HG03439 (cell line): ENCODE data around the gene ADCY3.
A peak's percentile ranks its signal among the peaks of the same experiment; 100 is the strongest.
"Not testable (repeated sequence)": the region's sequence is repeated elsewhere in the genome, so short reads cannot be mapped to it uniquely, and the experiment has no call there.

Experiments used
- ATAC-seq: cut with Tn5 transposase; IDR thresholded peaks from one replicate; pipeline ENCODE4 v1.9.1; 2021; ENCODE audit warnings: mild to moderate bottlenecking, moderate library complexity; ENCODE audit not compliant: unreplicated experiment

Gene ADCY3

DNA sequence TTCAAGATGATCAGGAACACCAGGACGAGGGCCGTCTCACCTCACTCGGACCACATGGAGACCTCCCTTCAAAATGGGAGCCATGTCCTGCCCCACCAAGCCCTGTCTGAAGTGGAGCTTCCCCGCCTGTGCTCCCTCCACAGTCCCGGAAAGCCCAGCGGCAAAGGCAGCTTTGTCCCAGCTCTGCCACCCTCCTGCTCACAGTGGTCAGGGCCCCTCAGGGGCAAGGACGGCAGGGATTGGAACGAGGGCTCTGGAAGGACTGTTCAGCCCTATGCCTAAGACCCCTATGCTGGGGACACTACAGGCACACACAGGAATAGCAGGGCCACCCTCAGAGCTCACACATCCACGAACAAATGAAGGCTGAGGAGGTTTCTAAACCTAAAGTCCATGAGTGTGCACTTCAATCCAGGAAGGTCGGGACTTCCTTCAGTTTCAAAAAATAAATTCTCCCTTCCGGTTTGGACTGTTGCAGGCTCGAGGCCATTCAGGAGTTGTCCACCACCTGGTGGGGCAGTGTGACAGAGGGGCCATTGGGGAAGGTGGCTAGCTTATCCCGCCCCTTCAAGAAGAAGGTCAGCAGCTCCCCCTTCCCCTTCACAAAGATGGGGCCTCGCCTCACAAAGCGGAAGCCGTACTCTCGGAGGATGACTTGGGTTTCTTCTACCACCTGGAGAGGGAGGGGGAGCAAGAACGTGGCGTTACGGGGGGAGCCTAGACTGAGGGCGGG, 100.4 kb downstream of the ADCY3 start:
- no peak for ATAC-seq

- ATAC-seq, result no peak
These were observed 101.3 kb downstream of the ADCY3 start for GRCh38 chr2:24818721-24819167.

GRCh38 chr2:24816884-24817283, 103.2 kb downstream of the ADCY3 start:
- no peak for ATAC-seq

- ATAC-seq, result no peak
These were observed 103.6 kb downstream of the ADCY3 start for GRCh38 chr2:24816404-24816803.

DNA sequence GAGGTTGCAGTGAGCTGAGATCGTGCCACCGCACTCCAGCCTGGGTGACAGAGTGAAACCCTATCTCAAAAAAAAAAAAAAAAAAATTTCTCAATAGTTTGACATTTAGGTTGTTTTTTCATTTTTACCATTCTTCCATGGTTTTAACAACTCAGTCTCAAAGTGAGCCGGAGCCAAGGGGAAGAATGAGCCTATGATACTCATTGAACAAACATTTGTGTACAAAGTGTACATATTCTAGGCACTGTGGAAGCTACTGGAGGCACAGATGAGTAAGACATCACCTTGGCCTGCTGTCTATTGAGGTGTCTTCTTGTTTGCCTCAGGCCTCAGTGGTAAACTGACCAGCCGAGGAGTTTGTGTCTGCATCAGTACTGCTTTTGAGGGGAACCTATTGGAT, 104.9 kb downstream of the ADCY3 start:
- ATAC-seq, result no peak

GRCh38 chr2:24814516-24814915, 105.5 kb downstream of the ADCY3 start:
- no peak for ATAC-seq

- no peak for ATAC-seq
These were observed 106.3 kb downstream of the ADCY3 start for GRCh38 chr2:24813691-24814137.

DNA sequence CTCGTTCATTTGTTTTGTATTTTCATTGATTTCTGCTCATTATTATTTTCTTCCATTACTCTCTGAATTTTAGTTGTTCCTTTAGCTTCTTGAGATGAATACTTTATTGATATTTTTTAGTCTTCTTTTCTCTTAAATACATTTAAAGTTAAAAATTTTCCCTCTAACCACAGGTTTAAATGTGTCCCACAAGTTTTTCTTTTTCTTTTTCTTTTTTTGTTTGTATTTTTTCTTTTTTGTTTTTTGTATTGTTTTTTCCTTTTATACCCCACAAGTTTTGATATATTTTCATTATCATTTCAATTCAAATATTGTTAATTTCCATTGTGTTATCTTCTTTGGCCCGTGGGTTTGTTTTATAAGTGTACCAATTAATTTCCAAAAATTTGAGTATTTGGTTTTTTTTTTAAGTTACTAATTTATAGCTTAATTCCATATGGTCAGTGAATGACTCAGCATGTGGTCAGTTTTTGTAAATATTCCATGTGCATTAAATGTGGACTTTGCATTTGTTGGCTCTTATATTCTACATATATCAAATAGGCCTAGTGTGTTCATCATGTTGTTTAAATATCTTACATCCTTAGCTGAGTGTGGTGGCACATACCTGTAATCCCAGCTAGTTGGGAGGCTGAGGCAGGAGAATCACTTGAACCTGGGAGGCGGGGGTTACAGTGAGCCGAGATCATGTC, 110.6 kb downstream of the ADCY3 start:
- ATAC-seq, result no peak

GRCh38 chr2:24806661-24807036, 113.4 kb downstream of the ADCY3 start:
- ATAC-seq, result no peak

DNA sequence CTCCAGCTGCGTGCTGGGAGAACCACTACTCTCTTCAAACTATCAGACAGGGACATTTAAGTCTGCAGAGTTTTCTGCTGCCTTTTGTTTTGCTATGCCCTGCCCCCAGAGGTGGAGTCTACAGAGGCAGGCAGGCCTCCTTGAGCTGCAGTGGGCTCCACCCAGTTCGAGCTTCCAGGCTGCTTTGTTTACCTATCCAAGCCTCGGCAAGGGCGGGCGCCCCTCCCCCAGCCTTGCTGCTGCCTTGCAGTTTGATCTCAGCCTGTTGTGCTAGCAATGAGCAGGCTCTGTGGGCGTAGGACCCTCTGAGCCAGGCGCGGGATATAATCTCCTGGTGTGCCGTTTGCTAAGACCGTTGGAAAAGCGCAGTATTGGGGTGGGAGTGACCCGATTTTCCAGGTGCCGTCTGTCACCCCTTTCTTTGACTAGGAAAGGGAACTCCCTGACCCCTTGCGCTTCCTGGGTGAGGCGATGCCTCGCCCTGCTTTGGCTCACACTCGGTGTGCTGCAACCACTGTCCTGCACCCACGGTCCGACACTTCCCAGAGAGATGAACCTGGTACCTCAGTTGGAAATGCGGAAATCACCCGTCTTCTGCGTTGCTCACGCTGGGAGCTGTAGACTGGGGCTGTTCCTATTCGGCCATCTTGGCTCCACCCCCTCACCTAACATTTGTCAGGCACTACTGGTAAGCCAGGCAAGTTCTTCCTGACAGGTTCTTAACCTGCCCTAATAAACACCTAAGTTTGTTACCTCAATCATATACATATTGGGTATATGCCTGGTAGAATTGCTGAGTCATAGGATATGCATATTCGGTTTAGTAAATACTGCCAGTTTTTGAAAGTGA, 114.0 kb downstream of the ADCY3 start:
- ATAC-seq, result not testable (repeated sequence)

DNA sequence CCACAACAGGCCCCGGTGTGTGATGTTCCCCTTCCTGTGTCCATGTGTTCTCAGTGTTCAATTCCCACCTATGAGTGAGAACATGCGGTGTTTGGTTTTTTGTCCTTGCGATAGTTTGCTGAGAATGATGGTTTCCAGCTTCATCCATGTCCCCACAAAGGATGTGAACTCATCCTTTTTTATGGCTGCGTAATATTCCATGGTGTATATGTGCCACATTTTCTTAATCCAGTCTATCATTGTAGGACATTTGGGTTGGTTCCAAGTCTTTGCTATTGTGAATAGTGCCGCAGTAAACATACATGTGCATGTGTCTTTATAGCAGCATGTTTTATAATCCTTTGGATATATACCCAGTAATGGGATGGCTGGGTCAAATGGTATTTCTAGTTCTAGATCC, 119.5 kb downstream of the ADCY3 start:
- not testable (repeated sequence) for ATAC-seq

DNA sequence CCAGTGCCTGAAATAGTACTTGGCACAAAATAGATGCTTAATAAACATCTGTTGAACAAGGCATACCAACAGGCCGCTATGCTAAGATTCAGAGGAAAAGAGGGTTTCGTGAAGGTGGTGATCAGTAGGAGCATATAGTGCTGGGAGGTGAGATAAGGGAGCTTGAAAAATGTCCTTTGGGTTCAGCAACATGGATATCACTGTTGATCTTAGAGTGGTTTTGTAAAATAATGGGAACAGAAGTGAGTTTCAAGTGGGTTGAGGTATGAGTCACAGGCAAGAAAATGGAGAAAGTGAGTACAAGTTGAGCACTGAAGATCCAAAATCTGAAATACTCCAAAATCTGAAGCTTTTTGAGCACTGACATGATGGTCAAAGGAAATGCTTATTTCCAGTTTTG, 122.4 kb downstream of the ADCY3 start:
- no peak for ATAC-seq

DNA sequence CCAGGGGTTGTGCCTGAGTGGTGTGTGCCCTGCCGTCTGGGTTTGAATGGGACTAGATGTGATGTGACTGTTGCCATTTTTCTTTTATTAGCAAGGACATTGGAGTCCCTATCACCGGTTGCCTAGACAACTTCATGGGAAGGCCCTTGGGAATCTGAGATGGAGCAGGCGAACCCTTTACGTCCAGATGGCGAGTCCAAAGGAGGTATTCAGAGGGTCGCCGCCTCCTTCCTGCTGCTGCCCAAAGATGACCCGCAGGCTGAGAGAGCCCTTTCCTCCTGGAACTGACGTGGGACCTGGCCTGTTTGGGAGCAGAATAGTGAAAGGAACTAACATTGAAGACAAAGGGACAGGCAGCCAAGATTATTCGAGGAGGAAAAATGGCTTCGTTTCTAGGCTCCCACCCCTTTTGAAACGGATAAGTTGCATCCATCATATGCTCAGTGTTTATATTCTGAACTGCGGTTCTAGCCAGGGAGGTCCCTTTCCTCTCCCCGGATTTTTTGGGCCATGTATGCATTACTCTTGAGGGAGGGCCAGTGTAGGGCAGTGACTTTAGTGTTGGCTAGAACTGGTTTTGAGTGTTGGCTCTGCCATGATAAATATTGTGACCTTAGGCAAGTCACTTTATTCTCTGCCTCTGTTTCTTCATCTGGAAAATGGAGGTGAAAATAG, 126.1 kb downstream of the ADCY3 start:
- ATAC-seq, result no peak

DNA sequence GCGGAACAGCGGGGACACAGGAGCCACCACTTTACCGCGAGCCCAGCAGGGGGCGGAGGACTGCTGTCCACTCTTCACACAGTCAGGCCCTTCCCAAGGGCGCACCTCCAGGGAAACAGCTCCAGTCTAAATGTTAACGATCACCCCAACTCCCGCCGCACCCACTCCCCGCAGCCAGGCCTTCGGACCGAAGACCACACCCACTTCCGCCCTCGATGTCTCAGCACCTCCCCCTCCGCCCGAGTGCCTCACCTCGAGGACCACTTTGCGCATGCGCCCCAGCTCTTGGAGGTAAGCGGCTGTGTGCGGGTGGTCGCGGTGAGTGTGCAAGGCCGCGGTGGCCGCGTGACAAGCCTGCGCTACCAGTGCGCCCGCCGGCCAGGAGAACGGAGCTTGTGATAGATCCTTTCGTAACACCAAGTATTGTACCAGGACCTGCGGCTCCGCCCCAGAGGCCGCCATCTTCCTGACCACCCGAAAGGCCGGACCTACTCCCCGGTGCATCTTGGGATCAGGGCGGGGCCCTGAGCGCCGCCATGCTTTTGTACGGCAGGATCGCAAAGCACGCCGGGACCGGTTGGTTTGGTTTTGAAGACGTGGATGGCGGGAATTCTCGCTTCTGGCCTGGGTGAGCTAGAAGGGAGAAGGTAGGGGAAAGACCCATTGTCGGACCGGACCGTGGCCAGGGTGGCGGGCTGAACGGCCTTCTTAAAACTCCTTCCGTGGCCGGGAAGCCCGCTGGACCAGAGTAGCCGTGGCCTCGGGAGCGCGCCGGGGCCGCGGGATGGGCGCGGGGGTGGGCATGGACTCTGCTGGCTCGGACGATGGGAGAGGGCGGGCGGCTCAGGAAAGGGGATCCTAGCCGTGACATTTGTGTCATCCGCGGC, 126.9 kb downstream of the ADCY3 start, which contains the start of the genes CENPO and PTRHD1:
Gene CENPO (plus strand): TSS at position 552 of the 887 bp plus-strand sequence. CDS start 495 bp downstream, outside the sequence.
Gene PTRHD1 (minus strand): TSS at position 518 of the 887 bp plus-strand sequence. CDS start 14 bp downstream, at position 504.
- ATAC-seq, result peak; percentile 91

GRCh38 chr2:24792542-24792873, 127.5 kb downstream of the ADCY3 start:
- no peak for ATAC-seq

DNA sequence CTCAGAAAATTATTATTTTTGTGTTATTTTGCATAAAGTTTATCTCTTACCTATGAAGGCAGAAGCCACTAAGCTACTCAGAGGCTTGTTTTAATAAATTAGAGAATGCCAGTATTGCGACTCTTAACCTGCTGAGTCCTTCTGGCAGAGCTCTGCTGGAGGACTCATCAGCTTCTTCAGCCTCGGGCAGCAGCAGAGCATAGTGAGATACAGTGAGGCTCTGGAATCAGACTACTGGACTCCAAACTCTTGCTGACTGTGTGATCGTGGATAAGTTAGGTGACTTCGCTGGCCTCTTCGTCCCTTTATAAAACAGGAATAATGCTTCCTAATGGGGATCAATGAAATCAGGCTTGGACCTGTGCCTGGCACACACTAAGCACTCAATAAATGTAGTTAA, 128.6 kb downstream of the ADCY3 start:
- no peak for ATAC-seq

DNA sequence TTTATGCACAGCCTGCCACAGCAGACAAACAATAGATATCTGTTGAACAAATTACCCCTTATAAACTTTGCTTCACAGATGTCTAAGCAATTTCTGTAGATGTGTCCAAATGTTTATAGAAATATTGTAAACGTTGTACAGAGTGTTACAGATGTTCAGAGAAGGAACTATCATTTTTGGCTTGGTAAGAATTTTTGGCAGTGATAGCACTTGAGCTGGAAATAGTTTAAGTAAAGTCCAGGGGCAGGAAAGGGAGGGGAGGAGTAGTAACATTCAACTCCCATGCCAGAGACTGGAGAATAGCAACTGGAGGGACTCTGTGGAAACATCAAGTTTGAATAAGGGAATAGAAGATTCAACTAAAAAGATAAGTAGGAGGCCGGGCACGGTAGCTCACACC, 131.2 kb downstream of the ADCY3 start:
- no peak for ATAC-seq

DNA sequence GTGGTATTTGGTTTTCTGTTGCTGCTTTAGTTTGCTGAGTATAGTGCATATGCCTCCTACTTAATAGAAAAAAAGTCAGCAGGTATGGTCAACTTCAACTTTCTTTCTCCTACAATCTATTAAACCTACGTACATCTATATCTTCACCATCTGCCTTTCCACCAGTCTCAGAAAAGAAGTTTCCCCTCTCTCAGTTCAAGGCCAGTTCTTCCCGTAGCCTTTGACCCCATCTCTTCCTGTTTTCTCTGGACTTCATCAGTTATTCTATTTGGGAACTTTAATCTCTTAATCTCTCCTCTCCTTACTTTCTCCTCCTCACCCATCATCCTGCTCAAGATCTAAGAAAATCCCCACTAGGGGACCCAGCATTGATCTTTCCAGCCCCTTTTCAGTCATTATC, 132.5 kb downstream of the ADCY3 start:
- ATAC-seq, result no peak

GRCh38 chr2:24785671-24786321, 134.2 kb downstream of the ADCY3 start:
- ATAC-seq, result peak; percentile 52
